GM23248 (cell line): ENCODE measurements around the gene CFDP1. TPM values are rescaled to one million over a fixed set of nuclear protein-coding genes. Genes with fewer than 3 reads are reported as not detected.
"Not testable (repeated sequence)": the region's sequence is repeated elsewhere in the genome, so short reads cannot be mapped to it uniquely, and the experiment has no call there.

Experiments
- DNase-seq: peaks from one replicate; pipeline ENCODE4 v3.0.0-alpha.2; 2015
- H2AFZ ChIP-seq: fragments of 200-600 bp; sonication (generic); 2 replicates; pipeline ENCODE4 v1.6.1; 2016; ENCODE audit warnings: antibody characterized with exemption
- H3F3A ChIP-seq: fragments of 200-600 bp; sonication (generic); 2 replicates; pipeline ENCODE4 v1.6.1; 2016; ENCODE audit warnings: mild to moderate bottlenecking, antibody characterized with exemption, mixed run types; ENCODE audit not compliant: insufficient read depth
- H3K27ac ChIP-seq: fragments of 200-600 bp; sonication (generic); 2 replicates; pipeline ENCODE4 v1.5.1; 2016; ENCODE audit warnings: mild to moderate bottlenecking
- H3K27me3 ChIP-seq: fragments of 200-600 bp; sonication (generic); replicated peaks from 2 replicates; pipeline ENCODE4 v1.6.1; 2016; ENCODE audit warnings: mild to moderate bottlenecking; ENCODE audit not compliant: insufficient read depth
- H3K36me3 ChIP-seq: fragments of 200-600 bp; sonication (generic); 2 replicates; pipeline ENCODE4 v1.6.1; 2016; ENCODE audit warnings: low read depth, mild to moderate bottlenecking
- H3K4me1 ChIP-seq: fragments of 200-600 bp; sonication (generic); 2 replicates; pipeline ENCODE4 v1.6.1; 2016; ENCODE audit warnings: mild to moderate bottlenecking; ENCODE audit not compliant: insufficient read depth
- H3K4me2 ChIP-seq: fragments of 200-600 bp; sonication (generic); one replicate; pipeline ENCODE4 v1.6.1; 2016; ENCODE audit warnings: mild to moderate bottlenecking; ENCODE audit not compliant: unreplicated experiment
- H3K4me3 ChIP-seq: fragments of 200-600 bp; sonication (generic); 2 replicates; pipeline ENCODE4 v1.5.1; 2016; ENCODE audit warnings: mild to moderate bottlenecking
- H3K79me2 ChIP-seq: fragments of 200-600 bp; sonication (generic); 2 replicates; pipeline ENCODE4 v1.6.1; 2016; ENCODE audit warnings: mild to moderate bottlenecking; ENCODE audit not compliant: insufficient read depth
- H3K9ac ChIP-seq: fragments of 200-600 bp; sonication (generic); 2 replicates; pipeline ENCODE4 v1.6.1; 2016; ENCODE audit warnings: mild to moderate bottlenecking
- H3K9me2 ChIP-seq: fragments of 200-600 bp; sonication (generic); 2 replicates; pipeline ENCODE4 v1.6.1; 2016; ENCODE audit warnings: mixed run types, mild to moderate bottlenecking, moderate library complexity; ENCODE audit not compliant: insufficient read depth
- H3K9me3 ChIP-seq: fragments of 200-600 bp; sonication (generic); one replicate; pipeline ENCODE4 v1.6.1; 2017; ENCODE audit warnings: low read depth
- H4K20me1 ChIP-seq: fragments of 200-600 bp; sonication (generic); 2 replicates; pipeline ENCODE4 v1.6.0; 2016; ENCODE audit not compliant: insufficient read depth
- EZH2 ChIP-seq: fragments of 200-600 bp; sonication (generic); IDR thresholded peaks from 2 replicates; pipeline ENCODE4 v1.6.1; 2018; ENCODE audit warnings: antibody characterized with exemption, mild to moderate bottlenecking; ENCODE audit not compliant: insufficient read depth, poor library complexity, severe bottlenecking
- EZH2phosphoT487 ChIP-seq: fragments of 200-600 bp; sonication (generic); IDR thresholded peaks from 2 replicates; pipeline ENCODE4 v1.6.1; 2018; ENCODE audit warnings: antibody characterized with exemption, moderate library complexity, mild to moderate bottlenecking, low read depth; ENCODE audit not compliant: insufficient read depth
- WGBS, 2 experiments: methylation state at CpG; one replicate each; pipeline ENCODE4 v1.1.6; 2015 to 2017; ENCODE audit warnings: low lambda C conversion rate in 2 of 2, low coverage in 1 of 2; ENCODE audit errors: missing lambda C conversion rate in 2 of 2; 5-methylcytosine and 5-hydroxymethylcytosine counted together
- in situ Hi-C: fragments of 300-500 bp; cut with MboI; formaldehyde crosslinking; loops from 2 replicates; pipeline ENCODE4 v1.15.0; 2020
- polyA plus RNA-seq: library from polyadenylated mRNA; unstranded; fragments of >200 nt; fragmentation: Nextera tagmentation; extraction: Ambion mirVana; gene quantifications from 2 replicates; pipeline ENCODE4 v1.2.1, GENCODE V29; 2016
- total RNA-seq: library from RNA; depleted of rRNA; stranded (reverse); fragments of >200 nt; shearing (Covaris generic); gene quantifications from 2 replicates; pipeline ENCODE4 v1.2.3, GENCODE V29; 2014

Gene CFDP1
- total and polyA plus RNA-seq, 2 experiments from 2014 or later: 36.9 to 46.7 TPM

DNA sequence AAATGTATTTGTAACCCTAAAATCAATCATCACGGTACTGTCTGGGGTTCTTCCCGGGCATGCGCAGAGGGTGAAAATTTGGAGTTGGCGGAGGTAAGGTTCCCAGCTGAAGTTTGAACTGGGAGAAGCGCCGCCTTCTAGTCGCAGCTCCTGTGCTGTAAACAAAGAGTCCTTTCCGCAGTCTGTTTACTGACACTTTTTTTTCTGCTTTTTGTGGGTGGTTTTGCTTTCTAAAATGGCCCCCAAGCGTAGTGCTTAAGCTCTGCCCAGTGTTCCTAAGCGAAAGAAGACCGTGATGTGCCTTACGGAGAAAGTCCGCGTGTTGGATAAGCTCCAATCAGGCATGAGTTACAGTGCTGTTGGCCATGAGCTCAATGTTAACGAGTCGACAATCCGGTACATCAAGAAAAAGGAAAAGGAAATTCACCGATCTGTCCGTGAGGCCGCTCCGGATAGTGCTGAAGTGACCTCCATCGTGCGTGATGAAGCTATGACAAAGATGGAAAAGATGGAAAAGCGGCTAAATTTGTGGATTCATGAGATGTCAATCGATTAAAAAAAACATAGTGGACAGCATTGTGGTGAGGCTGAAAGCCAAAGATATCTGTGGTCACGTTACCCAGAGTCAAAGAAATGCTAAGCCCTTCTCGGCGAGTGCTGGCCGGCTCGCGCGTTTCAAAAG is 570 bp upstream of the CFDP1 start:
- Histone ChIP-seq H3K9me2 (no peaks in the 10 kb centered on the region), H3K27me3 (no peaks in the 10 kb centered on the region), H3K79me2 (peaks cover 43% of the 10 kb centered on the region), H3F3A (peaks cover 22% of the 10 kb centered on the region), H3K9me3 (no peaks in the 10 kb centered on the region), H3K4me3 (peak overlapping the region; percentile 94), H3K9ac (peak overlapping the region; percentile 96), H2AFZ (peak overlapping the region; percentile 97), H4K20me1 (no peaks in the 10 kb centered on the region), H3K4me1 (peaks cover 7% of the 10 kb centered on the region), H3K36me3 (no peaks in the 10 kb centered on the region), H3K4me2 (peak overlapping the region; percentile 99), H3K27ac (peak overlapping the region; percentile 97)
- DNase-seq: peak; percentile 95
- in situ Hi-C loops: no loop called here
- TF ChIP-seq EZH2 (no peak), EZH2phosphoT487 (no peak)
- 2 to 4% methylated on average over 32 of the region's 32 CpGs for WGBS, 2 experiments

GRCh38 chr16:75429621-75430403 is 3.5 kb downstream of the CFDP1 start:
- no peak for DNase-seq
- Histone ChIP-seq H3K9me3 (no peaks in the 10 kb centered on the region), H4K20me1 (no peaks in the 10 kb centered on the region), H3K79me2 (peaks cover 81% of the 10 kb centered on the region), H3K4me2 (no peak overlapping the region), H3K9ac (no peak overlapping the region), H3K27ac (no peak overlapping the region), H2AFZ (no peak overlapping the region), H3K9me2 (no peaks in the 10 kb centered on the region), H3K36me3 (no peaks in the 10 kb centered on the region), H3K4me1 (peaks cover 12% of the 10 kb centered on the region), H3K27me3 (no peaks in the 10 kb centered on the region), H3K4me3 (no peak overlapping the region), H3F3A (peaks cover 35% of the 10 kb centered on the region)
- TF ChIP-seq EZH2 (no peak), EZH2phosphoT487 (no peak)
- in situ Hi-C loops: no loop called here
- WGBS, 2 experiments: 90 to 92% methylated on average over 11 of the region's 11 CpGs

GRCh38 chr16:75426524-75426923 is 6.8 kb downstream of the CFDP1 start:
- in situ Hi-C loops, H3K36me3 ChIP-seq, H3K4me1 ChIP-seq, H3K9ac ChIP-seq, H3K27me3 ChIP-seq, H3K4me3 ChIP-seq, H4K20me1 ChIP-seq, H3K9me3 ChIP-seq, H2AFZ ChIP-seq, H3K9me2 ChIP-seq: not testable (repeated sequence)
- Histone ChIP-seq H3F3A (peaks cover 22% of the 10 kb centered on the region; the same call in 1 of the 2 replicates), H3K4me2 (peak overlapping the region; percentile 19), H3K79me2 (peaks cover 97% of the 10 kb centered on the region), H3K27ac (peak overlapping the region; percentile 50)
- WGBS, 2 experiments: 26 to 36% methylated on average over 2 of the region's 2 CpGs
- peak; percentile 64 for DNase-seq

GRCh38 chr16:75424105-75424762 is 9.1 kb downstream of the CFDP1 start:
- DNase-seq, H3K9ac ChIP-seq, H3K9me3 ChIP-seq, H2AFZ ChIP-seq, H3K4me2 ChIP-seq, H3K36me3 ChIP-seq, H3K27ac ChIP-seq, H4K20me1 ChIP-seq, H3K27me3 ChIP-seq, H3K9me2 ChIP-seq, H3K4me3 ChIP-seq, in situ Hi-C loops: not testable (repeated sequence)
- Histone ChIP-seq H3K4me1 (peaks cover 15% of the 10 kb centered on the region; the same call in 1 of the 2 replicates), H3F3A (peaks cover 27% of the 10 kb centered on the region; the same call in 1 of the 2 replicates), H3K79me2 (peaks cover 97% of the 10 kb centered on the region)
- WGBS, 2 experiments: 93 to 97% methylated on average over 17 to 18 of the region's 18 CpGs
